Panc1 (cell line): Measurements from ENCODE around the gene CEL.

ENCODE experiments used
- POLR2AphosphoS5 ChIP-seq: IDR thresholded peaks from 2 replicates; pipeline ENCODE4 v1.6.1; 2012; ENCODE audit warnings: mild to moderate bottlenecking, low read depth, low read length, moderate library complexity
- TCF7L2 ChIP-seq: IDR thresholded peaks from 2 replicates; pipeline ENCODE4 v1.6.1; 2011; ENCODE audit warnings: mild to moderate bottlenecking, low read depth, low read length, inconsistent platforms
- TF ChIP-seq, protein P1 (sequence below): fragments of 450-650 bp; IDR thresholded peaks from 2 replicates; pipeline ENCODE4 v1.5.1; 2017; ENCODE audit warnings: mild to moderate bottlenecking
- TF ChIP-seq, protein P2 (sequence below), 2 experiments: IDR thresholded peaks; 2 replicates each; pipeline ENCODE4 v1.6.1; 2011 to 2012; ENCODE audit warnings: low read depth in 2 of 2, control low read depth in 1 of 2, low read length in 1 of 2, mild to moderate bottlenecking in 1 of 2, moderate library complexity in 1 of 2; ENCODE audit not compliant: insufficient read depth in 1 of 2

DNA sequence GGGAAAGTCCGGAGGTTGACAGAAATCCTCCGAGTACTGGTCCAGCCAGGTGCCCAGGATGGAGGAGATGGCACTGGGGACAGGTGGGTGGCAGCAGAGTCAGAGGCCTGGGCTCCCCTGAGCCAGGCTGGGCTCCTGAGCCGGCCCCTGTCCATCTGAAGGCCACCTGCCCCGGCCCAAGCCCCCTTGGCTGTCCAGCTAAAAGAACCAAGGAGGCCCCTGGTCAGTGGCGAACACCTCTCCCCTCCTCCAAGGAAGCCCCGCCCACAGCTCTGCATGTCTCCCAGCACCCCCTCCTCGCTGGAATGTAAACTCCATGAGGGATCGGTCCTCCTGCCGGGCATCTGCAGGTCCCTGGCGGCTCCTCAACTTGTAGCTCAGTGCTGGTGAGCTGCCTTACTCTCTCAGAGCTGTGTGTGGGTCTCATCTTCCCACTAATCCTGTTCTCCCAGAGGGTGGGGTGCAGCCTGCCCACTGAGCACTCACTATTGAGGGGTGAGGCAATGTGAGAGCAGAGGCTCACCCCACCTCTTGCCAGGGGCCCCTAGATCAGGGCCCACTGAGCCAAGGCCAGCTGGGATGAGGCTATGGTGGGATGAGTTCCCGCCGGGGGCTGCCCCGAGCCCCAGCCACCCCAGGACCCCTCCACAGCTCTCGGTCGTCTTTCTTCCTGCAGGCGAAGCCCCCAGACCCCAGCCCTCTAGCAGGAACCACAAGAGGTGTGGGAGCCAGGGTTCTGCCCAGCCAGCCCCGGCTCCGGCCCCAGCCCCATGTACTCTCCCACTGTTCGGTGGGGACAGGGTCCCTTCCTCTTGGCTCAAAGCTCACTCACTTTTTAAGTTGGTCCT is 47.2 kb downstream of the CEL start:
- TF ChIP-seq, protein P1, sequence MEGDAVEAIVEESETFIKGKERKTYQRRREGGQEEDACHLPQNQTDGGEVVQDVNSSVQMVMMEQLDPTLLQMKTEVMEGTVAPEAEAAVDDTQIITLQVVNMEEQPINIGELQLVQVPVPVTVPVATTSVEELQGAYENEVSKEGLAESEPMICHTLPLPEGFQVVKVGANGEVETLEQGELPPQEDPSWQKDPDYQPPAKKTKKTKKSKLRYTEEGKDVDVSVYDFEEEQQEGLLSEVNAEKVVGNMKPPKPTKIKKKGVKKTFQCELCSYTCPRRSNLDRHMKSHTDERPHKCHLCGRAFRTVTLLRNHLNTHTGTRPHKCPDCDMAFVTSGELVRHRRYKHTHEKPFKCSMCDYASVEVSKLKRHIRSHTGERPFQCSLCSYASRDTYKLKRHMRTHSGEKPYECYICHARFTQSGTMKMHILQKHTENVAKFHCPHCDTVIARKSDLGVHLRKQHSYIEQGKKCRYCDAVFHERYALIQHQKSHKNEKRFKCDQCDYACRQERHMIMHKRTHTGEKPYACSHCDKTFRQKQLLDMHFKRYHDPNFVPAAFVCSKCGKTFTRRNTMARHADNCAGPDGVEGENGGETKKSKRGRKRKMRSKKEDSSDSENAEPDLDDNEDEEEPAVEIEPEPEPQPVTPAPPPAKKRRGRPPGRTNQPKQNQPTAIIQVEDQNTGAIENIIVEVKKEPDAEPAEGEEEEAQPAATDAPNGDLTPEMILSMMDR = no peak
- TF ChIP-seq, protein P2, sequence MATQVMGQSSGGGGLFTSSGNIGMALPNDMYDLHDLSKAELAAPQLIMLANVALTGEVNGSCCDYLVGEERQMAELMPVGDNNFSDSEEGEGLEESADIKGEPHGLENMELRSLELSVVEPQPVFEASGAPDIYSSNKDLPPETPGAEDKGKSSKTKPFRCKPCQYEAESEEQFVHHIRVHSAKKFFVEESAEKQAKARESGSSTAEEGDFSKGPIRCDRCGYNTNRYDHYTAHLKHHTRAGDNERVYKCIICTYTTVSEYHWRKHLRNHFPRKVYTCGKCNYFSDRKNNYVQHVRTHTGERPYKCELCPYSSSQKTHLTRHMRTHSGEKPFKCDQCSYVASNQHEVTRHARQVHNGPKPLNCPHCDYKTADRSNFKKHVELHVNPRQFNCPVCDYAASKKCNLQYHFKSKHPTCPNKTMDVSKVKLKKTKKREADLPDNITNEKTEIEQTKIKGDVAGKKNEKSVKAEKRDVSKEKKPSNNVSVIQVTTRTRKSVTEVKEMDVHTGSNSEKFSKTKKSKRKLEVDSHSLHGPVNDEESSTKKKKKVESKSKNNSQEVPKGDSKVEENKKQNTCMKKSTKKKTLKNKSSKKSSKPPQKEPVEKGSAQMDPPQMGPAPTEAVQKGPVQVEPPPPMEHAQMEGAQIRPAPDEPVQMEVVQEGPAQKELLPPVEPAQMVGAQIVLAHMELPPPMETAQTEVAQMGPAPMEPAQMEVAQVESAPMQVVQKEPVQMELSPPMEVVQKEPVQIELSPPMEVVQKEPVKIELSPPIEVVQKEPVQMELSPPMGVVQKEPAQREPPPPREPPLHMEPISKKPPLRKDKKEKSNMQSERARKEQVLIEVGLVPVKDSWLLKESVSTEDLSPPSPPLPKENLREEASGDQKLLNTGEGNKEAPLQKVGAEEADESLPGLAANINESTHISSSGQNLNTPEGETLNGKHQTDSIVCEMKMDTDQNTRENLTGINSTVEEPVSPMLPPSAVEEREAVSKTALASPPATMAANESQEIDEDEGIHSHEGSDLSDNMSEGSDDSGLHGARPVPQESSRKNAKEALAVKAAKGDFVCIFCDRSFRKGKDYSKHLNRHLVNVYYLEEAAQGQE (IDR thresholded peaks at IDR 0.05; ENCODE audit: insufficient read depth in 1 of 2, low read depth in 2 of 2, low read length in 1 of 2) = no peak
- no peak for TF ChIP-seq TCF7L2
- no peak for TF ChIP-seq POLR2AphosphoS5
